ENCODE results near the gene PON2.

The PON2 gene

GRCh38 chr7:95441042-95441823 is 6.4 kb upstream of the PON2 start:
- DNase-seq: no peak

- no peak for DNase-seq
These were observed 5.7 kb upstream of the PON2 start for GRCh38 chr7:95440394-95441038.

GRCh38 chr7:95436407-95436806 is 1.6 kb upstream of the PON2 start:
- DNase-seq: no peak

GRCh38 chr7:95435422-95435780 is 573 bp upstream of the PON2 start:
- DNase-seq: no peak

GRCh38 chr7:95433952-95434556 is 774 bp downstream of the PON2 start:
- DNase-seq: peak; percentile 2

- DNase-seq: no peak
These were observed 1.7 kb downstream of the PON2 start for GRCh38 chr7:95433129-95433528.

- DNase-seq: no peak
These were observed 2.2 kb downstream of the PON2 start for GRCh38 chr7:95432606-95433005.

- DNase-seq: no peak
These were observed 4.0 kb downstream of the PON2 start for GRCh38 chr7:95430864-95431263.

GRCh38 chr7:95429241-95429990 is 5.4 kb downstream of the PON2 start:
- DNase-seq: no peak

- DNase-seq: no peak
These were observed 6.8 kb downstream of the PON2 start for GRCh38 chr7:95427914-95428516.

GRCh38 chr7:95427166-95427565 is 7.7 kb downstream of the PON2 start:
- no peak for DNase-seq

GRCh38 chr7:95425694-95426093 is 9.1 kb downstream of the PON2 start:
- no peak for DNase-seq

- no peak for DNase-seq
These were observed 10.1 kb downstream of the PON2 start for GRCh38 chr7:95424716-95425115.

GRCh38 chr7:95421847-95422444 is 12.9 kb downstream of the PON2 start:
- DNase-seq: no peak

- no peak for DNase-seq
These were observed 13.6 kb downstream of the PON2 start for GRCh38 chr7:95421000-95421846.

GRCh38 chr7:95412075-95412474 is 22.8 kb downstream of the PON2 start:
- DNase-seq: no peak

- no peak for DNase-seq
These were observed 23.2 kb downstream of the PON2 start for GRCh38 chr7:95411666-95412065.

GRCh38 chr7:95411036-95411435 is 23.8 kb downstream of the PON2 start:
- no peak for DNase-seq

- DNase-seq: no peak
These were observed 27.1 kb downstream of the PON2 start for GRCh38 chr7:95407751-95408150.

GRCh38 chr7:95405800-95406199 is 29.0 kb downstream of the PON2 start:
- DNase-seq: no peak

GRCh38 chr7:95405208-95405607 is 29.6 kb downstream of the PON2 start:
- no peak for DNase-seq
